OCI-LY7 (cell line): ENCODE results near the gene PHF14.

Experiments used
- CTCF ChIP-seq: fragments of 200-600 bp; sonication (generic); conservative IDR thresholded peaks from 2 replicates; pipeline ENCODE4 v1.5.1; 2014; ENCODE audit warnings: mild to moderate bottlenecking, antibody characterized with exemption, low read length, moderate library complexity, mixed read lengths
- EZH2phosphoT487 ChIP-seq: fragments of 200-600 bp; sonication (generic); IDR thresholded peaks from 2 replicates; pipeline ENCODE4 v1.6.1; 2018; ENCODE audit warnings: low read depth, borderline replicate concordance, mild to moderate bottlenecking, mixed run types, antibody characterized with exemption, low read length, moderate library complexity, mixed read lengths

- no peak for TF ChIP-seq CTCF
- TF ChIP-seq EZH2phosphoT487: no peak
Observed at GRCh38 chr7:11127114-11127785, 153.6 kb downstream of the PHF14 start.
